Measurements from ENCODE around the gene SLC66A2.

The SLC66A2 gene

DNA sequence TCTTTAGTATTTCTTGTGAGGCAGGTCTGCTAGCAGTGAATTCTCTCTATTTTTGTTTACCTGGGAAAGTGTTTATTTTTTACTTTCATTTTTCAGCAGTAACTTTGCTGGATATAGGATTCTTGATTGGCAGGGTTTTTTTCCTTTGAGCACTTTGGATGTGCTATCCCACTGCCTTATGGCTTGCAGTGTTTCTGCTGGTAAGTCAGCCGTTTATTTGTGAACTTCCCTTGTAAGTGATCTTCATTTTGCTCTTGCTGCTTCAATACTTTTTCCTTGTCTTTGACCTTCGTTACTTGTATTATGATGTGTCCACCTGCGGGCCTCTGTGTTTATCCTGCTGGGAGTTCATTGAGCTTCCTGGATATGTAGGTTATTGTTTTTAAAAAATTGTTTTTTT lies 54.7 kb downstream of the SLC66A2 start:
- Histone ChIP-seq H2AK5ac (ENCODE audit: low read length) (no peak overlapping the region), H2BK15ac (replicated peaks; ENCODE audit: low read depth) (no peak overlapping the region), H3K56ac (ENCODE audit: low read length) (no peak overlapping the region), H4K5ac (ENCODE audit: low read length) (no peak overlapping the region), H2BK120ac (ENCODE audit: low read depth, low read length) (no peak overlapping the region), H3K18ac (ENCODE audit: low read length) (no peak overlapping the region), H3K36me3 (ENCODE audit: control insufficient read depth, insufficient read depth, low read length) (no peaks in the 10 kb centered on the region), H3K4ac (ENCODE audit: low read depth, low read length) (no peak overlapping the region), H3K27ac (ENCODE audit: low read depth, low read length) (no peak overlapping the region), H3K4me2 (ENCODE audit: low read length) (no peak overlapping the region), H3K27me3 (ENCODE audit: insufficient read depth, low read length, poor library complexity) (no peaks in the 10 kb centered on the region), H3K23ac (ENCODE audit: low read length) (no peak overlapping the region), H2BK5ac (ENCODE audit: low read length) (no peak overlapping the region), H3K79me2 (ENCODE audit: control insufficient read depth, insufficient read depth, low read length) (no peaks in the 10 kb centered on the region), H3K4me1 (ENCODE audit: control insufficient read depth, low read depth, low read length) (no peaks in the 10 kb centered on the region), H3K9ac (ENCODE audit: low read length) (no peak overlapping the region), H4K8ac (ENCODE audit: low read depth, low read length) (no peak overlapping the region), H3K4me3 (ENCODE audit: low read length) (no peak overlapping the region), H3K79me1 (ENCODE audit: low read length) (no peaks in the 10 kb centered on the region)
- WGBS (ENCODE audit: extremely low coverage, insufficient coverage, low lambda C conversion rate) = no CpG with 5 or more reads among the region's 3 CpGs
- DNase-seq = no peak

DNA sequence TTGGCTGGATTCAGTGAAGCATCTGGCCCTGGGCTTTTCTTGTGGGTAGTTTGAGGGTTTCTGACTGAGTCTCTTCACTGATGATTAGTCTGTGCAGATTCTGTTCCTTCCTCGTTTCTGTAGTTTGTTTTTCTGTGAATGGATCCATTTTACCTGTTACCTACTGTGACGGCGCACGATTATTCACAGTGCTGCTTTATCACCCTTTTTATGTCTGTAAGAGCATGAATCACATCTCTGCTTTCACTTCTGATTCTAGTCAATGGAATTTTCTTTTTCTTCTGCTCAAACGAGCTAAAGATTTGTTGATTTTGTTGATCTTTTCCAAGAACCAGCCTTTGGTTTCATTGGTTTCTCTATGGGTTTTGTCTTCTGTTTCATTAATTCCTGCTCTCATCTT lies 60.8 kb downstream of the SLC66A2 start:
- Histone ChIP-seq H2BK120ac (ENCODE audit: low read depth, low read length) (no peak overlapping the region), H3K23ac (ENCODE audit: low read length) (no peak overlapping the region), H4K8ac (ENCODE audit: low read depth, low read length) (no peak overlapping the region), H3K79me1 (ENCODE audit: low read length) (no peaks in the 10 kb centered on the region), H3K4me2 (ENCODE audit: low read length) (no peak overlapping the region), H2BK5ac (ENCODE audit: low read length) (no peak overlapping the region), H3K27ac (ENCODE audit: low read depth, low read length) (no peak overlapping the region), H3K36me3 (ENCODE audit: control insufficient read depth, insufficient read depth, low read length) (no peaks in the 10 kb centered on the region), H3K9ac (ENCODE audit: low read length) (no peak overlapping the region), H3K79me2 (ENCODE audit: control insufficient read depth, insufficient read depth, low read length) (no peaks in the 10 kb centered on the region), H2AK5ac (ENCODE audit: low read length) (no peak overlapping the region), H3K4me3 (ENCODE audit: low read length) (no peak overlapping the region), H3K4me1 (ENCODE audit: control insufficient read depth, low read depth, low read length) (no peaks in the 10 kb centered on the region), H3K27me3 (ENCODE audit: insufficient read depth, low read length, poor library complexity) (no peaks in the 10 kb centered on the region), H3K18ac (ENCODE audit: low read length) (no peak overlapping the region), H2BK15ac (replicated peaks; ENCODE audit: low read depth) (no peak overlapping the region), H3K4ac (ENCODE audit: low read depth, low read length) (no peak overlapping the region), H3K56ac (ENCODE audit: low read length) (no peak overlapping the region), H4K5ac (ENCODE audit: low read length) (no peak overlapping the region)
- WGBS (ENCODE audit: extremely low coverage, insufficient coverage, low lambda C conversion rate) = no CpG with 5 or more reads among the region's 5 CpGs
- DNase-seq = no peak

DNA sequence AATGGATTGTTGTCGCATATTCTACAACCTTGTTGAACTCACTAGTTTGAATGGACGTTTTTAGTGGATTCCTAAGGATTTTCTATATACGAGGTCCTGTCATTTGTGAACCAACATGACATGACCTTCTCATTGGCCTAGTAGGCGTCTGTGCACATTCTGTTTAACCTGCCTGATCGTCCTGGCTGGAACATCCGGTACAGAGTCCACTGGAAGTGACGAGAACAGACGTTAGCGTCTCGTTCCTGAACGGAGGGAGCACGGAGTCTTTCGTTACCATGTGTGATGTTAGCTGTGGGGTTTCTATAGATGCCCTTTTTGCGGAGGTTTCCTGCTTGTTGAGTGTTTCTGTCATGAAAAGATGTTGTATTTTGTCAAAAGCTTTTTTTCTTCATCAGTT lies 61.9 kb downstream of the SLC66A2 start:
- H3K36me3 ChIP-seq (ENCODE audit: control insufficient read depth, insufficient read depth, low read length) = no peaks in the 10 kb centered on the region

GRCh38 chr18:79888016-79888415 lies 63.4 kb downstream of the SLC66A2 start:
- no peaks in the 10 kb centered on the region for H3K27me3 ChIP-seq (ENCODE audit: insufficient read depth, low read length, poor library complexity)
- no peak overlapping the region for H4K5ac ChIP-seq (ENCODE audit: low read length)
- H3K79me1 ChIP-seq (ENCODE audit: low read length) = no peaks in the 10 kb centered on the region
- H3K36me3 ChIP-seq (ENCODE audit: control insufficient read depth, insufficient read depth, low read length) = no peaks in the 10 kb centered on the region
- H3K4me1 ChIP-seq (ENCODE audit: control insufficient read depth, low read depth, low read length) = no peaks in the 10 kb centered on the region
- no peak overlapping the region for H3K23ac ChIP-seq (ENCODE audit: low read length)
- H3K4me2 ChIP-seq (ENCODE audit: low read length) = no peak overlapping the region
- H2BK15ac ChIP-seq (replicated peaks; ENCODE audit: low read depth) = no peak overlapping the region
- H3K56ac ChIP-seq (ENCODE audit: low read length) = no peak overlapping the region
- H2AK5ac ChIP-seq (ENCODE audit: low read length) = no peak overlapping the region
- H3K27ac ChIP-seq (ENCODE audit: low read depth, low read length) = no peak overlapping the region
- H3K79me2 ChIP-seq (ENCODE audit: control insufficient read depth, insufficient read depth, low read length) = no peaks in the 10 kb centered on the region
- no peak overlapping the region for H2BK5ac ChIP-seq (ENCODE audit: low read length)
- H3K4me3 ChIP-seq (ENCODE audit: low read length) = no peak overlapping the region
- H3K4ac ChIP-seq (ENCODE audit: low read depth, low read length) = no peak overlapping the region
- no peak overlapping the region for H2BK120ac ChIP-seq (ENCODE audit: low read depth, low read length)
- H4K8ac ChIP-seq (ENCODE audit: low read depth, low read length) = no peak overlapping the region
- WGBS (ENCODE audit: extremely low coverage, insufficient coverage, low lambda C conversion rate) = no CpG with 5 or more reads among the region's 16 CpGs
- no peak for DNase-seq
- no peak overlapping the region for H3K18ac ChIP-seq (ENCODE audit: low read length)
- no peak overlapping the region for H3K9ac ChIP-seq (ENCODE audit: low read length)

More for the DNA sequence above, 61.9 kb downstream of the SLC66A2 start:
- Histone ChIP-seq H3K27ac (ENCODE audit: low read depth, low read length) (no peak overlapping the region), H3K4me1 (ENCODE audit: control insufficient read depth, low read depth, low read length) (no peaks in the 10 kb centered on the region), H4K8ac (ENCODE audit: low read depth, low read length) (no peak overlapping the region), H3K18ac (ENCODE audit: low read length) (no peak overlapping the region), H3K79me1 (ENCODE audit: low read length) (no peaks in the 10 kb centered on the region), H2BK15ac (replicated peaks; ENCODE audit: low read depth) (no peak overlapping the region), H3K4me2 (ENCODE audit: low read length) (no peak overlapping the region), H2BK5ac (ENCODE audit: low read length) (no peak overlapping the region), H3K79me2 (ENCODE audit: control insufficient read depth, insufficient read depth, low read length) (no peaks in the 10 kb centered on the region), H3K4me3 (ENCODE audit: low read length) (no peak overlapping the region), H3K4ac (ENCODE audit: low read depth, low read length) (no peak overlapping the region), H3K9ac (ENCODE audit: low read length) (no peak overlapping the region), H3K27me3 (ENCODE audit: insufficient read depth, low read length, poor library complexity) (no peaks in the 10 kb centered on the region), H3K23ac (ENCODE audit: low read length) (no peak overlapping the region), H3K56ac (ENCODE audit: low read length) (no peak overlapping the region), H2AK5ac (ENCODE audit: low read length) (no peak overlapping the region), H4K5ac (ENCODE audit: low read length) (no peak overlapping the region), H2BK120ac (ENCODE audit: low read depth, low read length) (no peak overlapping the region)
- WGBS (ENCODE audit: extremely low coverage, insufficient coverage, low lambda C conversion rate) = no CpG with 5 or more reads among the region's 14 CpGs
- DNase-seq = no peak

DNA sequence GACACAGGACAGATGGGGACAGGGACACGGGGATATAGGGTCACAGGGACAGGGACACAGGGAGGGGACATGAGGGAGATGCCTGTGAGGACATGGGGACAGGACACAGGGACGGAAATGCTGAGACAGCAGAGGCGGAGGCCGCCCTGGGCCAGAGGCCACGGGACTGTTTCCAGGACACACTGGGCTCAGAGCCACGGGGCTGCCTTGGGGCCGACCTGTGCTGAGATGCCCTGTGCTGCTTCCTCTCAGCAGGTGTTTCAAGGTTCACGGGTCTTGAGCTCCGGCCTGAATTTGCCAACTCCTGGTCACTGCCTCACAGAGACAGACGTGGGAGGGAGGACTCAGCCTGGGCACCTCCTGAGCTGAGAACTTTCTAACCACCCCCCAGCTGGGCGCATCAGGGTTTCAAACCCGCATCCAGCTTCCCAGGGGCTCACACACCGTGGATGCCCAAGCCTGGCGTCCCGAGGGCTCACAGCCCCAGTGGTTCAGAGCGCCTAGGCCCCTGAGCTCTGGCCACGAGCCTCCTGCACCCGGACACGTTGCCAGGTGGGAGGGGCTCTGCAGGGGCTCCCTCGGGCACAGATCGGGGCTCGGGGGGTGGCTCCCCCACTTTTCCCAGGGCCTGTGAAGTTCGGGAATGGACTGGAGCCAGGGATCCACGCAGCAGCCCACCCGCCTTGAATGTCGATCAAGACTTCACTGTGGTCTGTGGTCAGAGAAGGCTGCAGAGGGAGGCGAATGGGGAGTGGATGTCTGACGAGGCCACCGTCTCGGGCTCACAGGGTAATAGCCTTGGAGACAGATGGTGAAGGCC lies 64.1 kb downstream of the SLC66A2 start:
- Histone ChIP-seq H3K18ac (ENCODE audit: low read length) (no peak overlapping the region), H3K4me1 (ENCODE audit: control insufficient read depth, low read depth, low read length) (no peaks in the 10 kb centered on the region), H3K79me1 (ENCODE audit: low read length) (no peaks in the 10 kb centered on the region), H2BK15ac (replicated peaks; ENCODE audit: low read depth) (no peak overlapping the region), H2BK120ac (ENCODE audit: low read depth, low read length) (no peak overlapping the region), H4K5ac (ENCODE audit: low read length) (no peak overlapping the region), H3K56ac (ENCODE audit: low read length) (no peak overlapping the region), H3K4me3 (ENCODE audit: low read length) (no peak overlapping the region), H3K9ac (ENCODE audit: low read length) (no peak overlapping the region), H3K4me2 (ENCODE audit: low read length) (no peak overlapping the region), H2BK5ac (ENCODE audit: low read length) (no peak overlapping the region), H3K27me3 (ENCODE audit: insufficient read depth, low read length, poor library complexity) (no peaks in the 10 kb centered on the region), H3K23ac (ENCODE audit: low read length) (no peak overlapping the region), H3K36me3 (ENCODE audit: control insufficient read depth, insufficient read depth, low read length) (no peaks in the 10 kb centered on the region), H3K4ac (ENCODE audit: low read depth, low read length) (no peak overlapping the region), H3K79me2 (ENCODE audit: control insufficient read depth, insufficient read depth, low read length) (no peaks in the 10 kb centered on the region), H2AK5ac (ENCODE audit: low read length) (no peak overlapping the region), H4K8ac (ENCODE audit: low read depth, low read length) (no peak overlapping the region), H3K27ac (ENCODE audit: low read depth, low read length) (no peak overlapping the region)
- DNase-seq = no peak
- WGBS (ENCODE audit: extremely low coverage, insufficient coverage, low lambda C conversion rate) = no CpG with 5 or more reads among the region's 30 CpGs

Measured in mesendoderm (in vitro differentiated cells).